Liver (tissue), 9 donors: ENCODE data around the gene AFF2. TPM values are rescaled to one million over a fixed set of nuclear protein-coding genes. Genes with fewer than 3 reads are reported as not detected.
A peak's percentile ranks its signal among the peaks of the same experiment; 100 is the strongest.

Experiments used
- DNase-seq: peaks from one replicate; pipeline ENCODE4 v3.0.0-alpha.2; 2017; ENCODE audit warnings: low spot score
- H3K27ac ChIP-seq, 2 donors: one replicate each; pipeline ENCODE4 v1.7.0; 2013; ENCODE audit warnings: inconsistent platforms in 2 of 2, low read length in 2 of 2, control low read depth in 1 of 2, low read depth in 1 of 2, mild to moderate bottlenecking in 1 of 2
- H3K27me3 ChIP-seq, 4 donors: one replicate each; pipeline versions ENCODE4 v1.6.1 to v1.7.0; 2013; ENCODE audit warnings: low read length in 3 of 4, inconsistent platforms in 1 of 4, mild to moderate bottlenecking in 1 of 4, moderate library complexity in 1 of 4; ENCODE audit not compliant: control insufficient read depth in 4 of 4, insufficient read depth in 4 of 4
- H3K36me3 ChIP-seq, 4 donors: one replicate each; pipeline versions ENCODE4 v1.6.1 to v1.7.0; 2013; ENCODE audit warnings: low read length in 3 of 4, mild to moderate bottlenecking in 3 of 4, low read depth in 1 of 4, moderate library complexity in 1 of 4; ENCODE audit not compliant: control insufficient read depth in 4 of 4, insufficient read depth in 3 of 4
- H3K4me1 ChIP-seq, 4 donors: one replicate each; pipeline versions ENCODE4 v1.6.1 to v1.7.0; 2013; ENCODE audit warnings: low read length in 3 of 4, mild to moderate bottlenecking in 3 of 4, moderate library complexity in 1 of 4; ENCODE audit not compliant: control insufficient read depth in 4 of 4, insufficient read depth in 4 of 4
- H3K4me3 ChIP-seq, 3 donors: one replicate each; pipeline versions ENCODE4 v1.6.1 to v1.7.0; 2013; ENCODE audit warnings: low read length in 3 of 3, control low read depth in 1 of 3, low read depth in 1 of 3, mild to moderate bottlenecking in 1 of 3
- H3K9ac ChIP-seq, 2 donors: one replicate each; pipeline ENCODE4 v1.7.0; 2013; ENCODE audit warnings: low read length in 2 of 2, mild to moderate bottlenecking in 2 of 2, moderate library complexity in 2 of 2, control low read depth in 1 of 2, low read depth in 1 of 2
- H3K9me3 ChIP-seq, 4 donors: one replicate each; pipeline versions ENCODE4 v1.6.1 to v1.7.0; 2013; ENCODE audit warnings: low read length in 3 of 4; ENCODE audit not compliant: control insufficient read depth in 4 of 4
- CTCF ChIP-seq: fragments of 150-350 bp; IDR thresholded peaks from 2 replicates; pipeline ENCODE4 v1.5.1; 2017; ENCODE audit warnings: improper control_type of control experiment, low read depth, low read length; ENCODE audit not compliant: missing input control
- EGR1 ChIP-seq, 2 donors: IDR thresholded peaks; 2 replicates each; pipeline ENCODE4 v1.6.1; 2016 to 2018; ENCODE audit warnings: antibody characterized with exemption in 2 of 2, low read depth in 2 of 2
- FOXA1 ChIP-seq: IDR thresholded peaks from 2 replicates; pipeline ENCODE4 v1.6.1; 2016; ENCODE audit warnings: antibody characterized with exemption
- FOXA2 ChIP-seq: IDR thresholded peaks from 2 replicates; pipeline ENCODE4 v1.6.1; 2016; ENCODE audit warnings: antibody characterized with exemption
- GABPA ChIP-seq, 2 donors: IDR thresholded peaks in 1 of 2; conservative IDR thresholded peaks in 1 of 2; 2 replicates each; pipeline ENCODE4 v1.6.1; 2016; ENCODE audit warnings: antibody characterized with exemption in 2 of 2, mild to moderate bottlenecking in 1 of 2, moderate library complexity in 1 of 2
- HNF4G ChIP-seq: IDR thresholded peaks from 2 replicates; pipeline ENCODE4 v1.6.1; 2016; ENCODE audit warnings: antibody characterized with exemption
- JUND ChIP-seq, 2 donors: IDR thresholded peaks; 2 replicates each; pipeline ENCODE4 v1.6.1; 2016; ENCODE audit warnings: antibody characterized with exemption in 2 of 2
- MAX ChIP-seq: IDR thresholded peaks from 2 replicates; pipeline ENCODE4 v1.6.1; 2016; ENCODE audit warnings: antibody characterized with exemption
- NR2F2 ChIP-seq: IDR thresholded peaks from 2 replicates; pipeline ENCODE4 v1.6.1; 2016; ENCODE audit warnings: antibody characterized with exemption
- RAD21 ChIP-seq, 2 donors: IDR thresholded peaks; 2 replicates each; pipeline ENCODE4 v1.6.1; 2016; ENCODE audit warnings: antibody characterized with exemption in 2 of 2, mild to moderate bottlenecking in 2 of 2
- RXRA ChIP-seq, 2 donors: IDR thresholded peaks; 2 replicates each; pipeline ENCODE4 v1.6.1; 2017 to 2018; ENCODE audit warnings: antibody characterized with exemption in 2 of 2, mild to moderate bottlenecking in 1 of 2
- SP1 ChIP-seq: IDR thresholded peaks from 2 replicates; pipeline ENCODE4 v1.6.1; 2018; ENCODE audit warnings: antibody characterized with exemption, mild to moderate bottlenecking
- TAF1 ChIP-seq: conservative IDR thresholded peaks from 2 replicates; pipeline ENCODE4 v1.6.1; 2016; ENCODE audit warnings: antibody characterized with exemption, mild to moderate bottlenecking
- YY1 ChIP-seq: IDR thresholded peaks from 2 replicates; pipeline ENCODE4 v1.6.1; 2016; ENCODE audit warnings: antibody characterized with exemption, mild to moderate bottlenecking
- WGBS: extraction: QIAGEN DNeasy Blood & Tissue Kit; methylation state at CpG from one replicate; pipeline ENCODE4 v1.1.7; 2013; 5-methylcytosine and 5-hydroxymethylcytosine counted together
- polyA plus RNA-seq, 2 donors: library from polyadenylated mRNA; stranded (reverse) in 1 of 2; unstranded in 1 of 2; fragments of 200-250 nt in 1 of 2; fragments of >200 nt in 1 of 2; fragmentation: Nextera tagmentation in 1 of 2; extraction: Ambion mirVana in 1 of 2; gene quantifications; one replicate each; pipeline versions ENCODE4 v1.2.1 to v1.2.3, GENCODE V29; 2013 to 2015
- total RNA-seq, 2 donors: library from RNA; depleted of rRNA; stranded (reverse); fragments of >200 nt; gene quantifications; one replicate each; pipeline ENCODE4 v1.2.3, GENCODE V29; 2014
- TF ChIP-seq, protein P1 (sequence below): IDR thresholded peaks from 2 replicates; pipeline ENCODE4 v1.6.1; 2016; ENCODE audit warnings: antibody characterized with exemption
- TF ChIP-seq, protein P2 (sequence below): IDR thresholded peaks from 2 replicates; pipeline ENCODE4 v1.6.1; 2016; ENCODE audit warnings: antibody characterized with exemption
- donor health status: healthy.
- donor health status: healthy.
- donor health status: healthy.
- donor health status: healthy.
- donor health status: healthy.

AFF2 gene
- total and polyA plus RNA-seq, 4 donors: 0.01 to 1.6 (median 0.50) TPM; not detected in 1

DNA sequence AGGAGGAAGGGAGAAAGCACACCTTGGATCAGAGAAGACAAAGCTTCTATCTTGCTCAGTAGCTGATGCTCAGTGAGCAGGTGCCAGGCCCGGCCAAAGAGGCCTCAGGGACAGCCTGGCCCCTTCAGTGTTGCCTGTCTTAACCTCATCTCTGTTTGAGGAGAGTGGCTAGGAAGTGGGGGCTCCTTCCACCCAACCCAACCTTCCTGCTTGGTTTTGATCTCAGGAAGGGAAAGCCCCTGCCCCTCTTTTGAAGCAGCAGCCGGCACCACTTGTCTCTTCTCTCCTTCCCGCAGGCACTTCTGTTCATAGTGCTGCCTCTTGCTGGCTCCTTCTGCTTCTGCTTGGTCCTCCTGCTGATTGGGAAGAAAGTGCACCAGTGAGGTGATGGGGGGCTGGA, 2.4 kb upstream of the AFF2 start:
- 63% methylated on average over 3 of the region's 3 CpGs for WGBS
- peaks cover 0 to 10% (median 6%) of the 10 kb centered on the region in 4 donors for H3K4me1 ChIP-seq

DNA sequence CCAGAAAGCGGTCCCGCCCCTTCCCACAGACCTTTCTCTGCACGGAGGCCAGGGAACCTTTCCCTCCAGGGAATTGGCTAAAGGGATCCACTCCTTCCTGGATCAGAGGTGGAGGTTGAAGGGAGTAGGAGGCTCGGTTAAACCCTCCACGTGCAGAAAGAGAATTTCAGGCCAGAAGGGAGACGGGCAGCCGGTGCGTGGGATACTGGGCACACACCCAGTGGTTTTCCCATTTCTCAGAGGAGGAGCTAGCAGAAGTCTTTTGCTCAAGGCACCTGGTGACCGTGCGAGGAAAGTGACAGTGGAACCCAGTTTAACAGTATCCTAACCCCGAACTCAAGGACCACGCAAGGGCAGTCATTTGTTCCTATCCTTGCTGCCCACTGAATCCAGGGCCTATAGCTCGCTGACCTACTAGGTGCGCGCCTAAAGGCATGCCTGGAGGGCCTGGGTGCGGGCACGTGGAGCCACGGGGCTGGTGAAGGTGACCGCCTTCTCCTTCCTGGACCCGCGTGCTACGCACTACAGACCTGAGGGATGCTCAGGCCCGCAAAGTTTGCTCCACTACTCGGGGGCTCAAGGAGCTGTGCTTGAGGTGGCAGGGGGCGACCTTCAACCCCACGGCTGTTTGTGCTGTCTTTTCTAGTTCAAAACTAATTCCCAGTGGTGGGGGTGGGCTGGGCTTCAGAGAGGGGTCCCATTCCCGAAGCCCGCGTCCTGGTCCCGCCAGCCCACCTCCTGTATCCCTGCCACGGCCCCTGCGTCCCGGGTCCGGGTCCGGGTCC, 587 bp upstream of the AFF2 start:
- Histone ChIP-seq H3K9me3 (no peaks in the 10 kb centered on the region), H3K27ac (no peak overlapping the region), H3K4me1 (peaks cover 0 to 10% (median 6%) of the 10 kb centered on the region in 4 donors), H3K27me3 (peaks cover 0 to 6% (median 2%) of the 10 kb centered on the region in 4 donors), H3K9ac (no peak overlapping the region), H3K36me3 (no peaks in the 10 kb centered on the region), H3K4me3 (peak overlapping the region in 1 of 3 donors; percentile 57)
- WGBS: 44% methylated on average over 35 of the region's 35 CpGs
- TF ChIP-seq HNF4G (no peak), YY1 (no peak), FOXA2 (no peak), RXRA (IDR thresholded peaks at IDR 0.05) (no peak), MAX (no peak), FOXA1 (no peak), SP1 (no peak), GABPA (IDR thresholded peaks at IDR 0.05 in 1 of 2, conservative IDR thresholded peaks at IDR 0.05 in 1 of 2) (no peak), CTCF (no peak), EGR1 (IDR thresholded peaks at IDR 0.05; ENCODE audit: low read depth in 2 of 2) (no peak), RAD21 (IDR thresholded peaks at IDR 0.05) (no peak), JUND (IDR thresholded peaks at IDR 0.05) (no peak), NR2F2 (no peak), TAF1 (no peak)
- TF ChIP-seq, protein P1, sequence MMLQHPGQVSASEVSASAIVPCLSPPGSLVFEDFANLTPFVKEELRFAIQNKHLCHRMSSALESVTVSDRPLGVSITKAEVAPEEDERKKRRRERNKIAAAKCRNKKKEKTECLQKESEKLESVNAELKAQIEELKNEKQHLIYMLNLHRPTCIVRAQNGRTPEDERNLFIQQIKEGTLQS: no peak
- TF ChIP-seq, protein P2, sequence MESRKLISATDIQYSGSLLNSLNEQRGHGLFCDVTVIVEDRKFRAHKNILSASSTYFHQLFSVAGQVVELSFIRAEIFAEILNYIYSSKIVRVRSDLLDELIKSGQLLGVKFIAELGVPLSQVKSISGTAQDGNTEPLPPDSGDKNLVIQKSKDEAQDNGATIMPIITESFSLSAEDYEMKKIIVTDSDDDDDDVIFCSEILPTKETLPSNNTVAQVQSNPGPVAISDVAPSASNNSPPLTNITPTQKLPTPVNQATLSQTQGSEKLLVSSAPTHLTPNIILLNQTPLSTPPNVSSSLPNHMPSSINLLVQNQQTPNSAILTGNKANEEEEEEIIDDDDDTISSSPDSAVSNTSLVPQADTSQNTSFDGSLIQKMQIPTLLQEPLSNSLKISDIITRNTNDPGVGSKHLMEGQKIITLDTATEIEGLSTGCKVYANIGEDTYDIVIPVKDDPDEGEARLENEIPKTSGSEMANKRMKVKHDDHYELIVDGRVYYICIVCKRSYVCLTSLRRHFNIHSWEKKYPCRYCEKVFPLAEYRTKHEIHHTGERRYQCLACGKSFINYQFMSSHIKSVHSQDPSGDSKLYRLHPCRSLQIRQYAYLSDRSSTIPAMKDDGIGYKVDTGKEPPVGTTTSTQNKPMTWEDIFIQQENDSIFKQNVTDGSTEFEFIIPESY: no peak
- no peak for DNase-seq

More for the DNA sequence above, 2.4 kb upstream of the AFF2 start:
- H3K9me3 ChIP-seq: no peaks in the 10 kb centered on the region
- no peaks in the 10 kb centered on the region for H3K36me3 ChIP-seq
- no peak for TF ChIP-seq FOXA1
- no peak for TF ChIP-seq NR2F2
- TF ChIP-seq YY1: no peak
- TF ChIP-seq, protein P2: no peak
- TF ChIP-seq TAF1: no peak
- no peak for TF ChIP-seq RXRA (IDR thresholded peaks at IDR 0.05)
- H3K27me3 ChIP-seq: peaks cover 0 to 12% (median under 1%) of the 10 kb centered on the region in 4 donors
- DNase-seq: no peak
- no peak overlapping the region for H3K4me3 ChIP-seq
- H3K9ac ChIP-seq: no peak overlapping the region
- H3K27ac ChIP-seq: no peak overlapping the region
